Measurements from ENCODE around the gene IFFO2. TPM values are rescaled to one million over a fixed set of nuclear protein-coding genes. Genes with fewer than 3 reads are reported as not detected.

IFFO2 gene
- 9.8 TPM for total RNA-seq
- long read RNA-seq, partial matches to known transcripts = 0 of 2 reads
- long read RNA-seq, other reads (novel, unspliced or antisense) = 2 of 2 reads

DNA sequence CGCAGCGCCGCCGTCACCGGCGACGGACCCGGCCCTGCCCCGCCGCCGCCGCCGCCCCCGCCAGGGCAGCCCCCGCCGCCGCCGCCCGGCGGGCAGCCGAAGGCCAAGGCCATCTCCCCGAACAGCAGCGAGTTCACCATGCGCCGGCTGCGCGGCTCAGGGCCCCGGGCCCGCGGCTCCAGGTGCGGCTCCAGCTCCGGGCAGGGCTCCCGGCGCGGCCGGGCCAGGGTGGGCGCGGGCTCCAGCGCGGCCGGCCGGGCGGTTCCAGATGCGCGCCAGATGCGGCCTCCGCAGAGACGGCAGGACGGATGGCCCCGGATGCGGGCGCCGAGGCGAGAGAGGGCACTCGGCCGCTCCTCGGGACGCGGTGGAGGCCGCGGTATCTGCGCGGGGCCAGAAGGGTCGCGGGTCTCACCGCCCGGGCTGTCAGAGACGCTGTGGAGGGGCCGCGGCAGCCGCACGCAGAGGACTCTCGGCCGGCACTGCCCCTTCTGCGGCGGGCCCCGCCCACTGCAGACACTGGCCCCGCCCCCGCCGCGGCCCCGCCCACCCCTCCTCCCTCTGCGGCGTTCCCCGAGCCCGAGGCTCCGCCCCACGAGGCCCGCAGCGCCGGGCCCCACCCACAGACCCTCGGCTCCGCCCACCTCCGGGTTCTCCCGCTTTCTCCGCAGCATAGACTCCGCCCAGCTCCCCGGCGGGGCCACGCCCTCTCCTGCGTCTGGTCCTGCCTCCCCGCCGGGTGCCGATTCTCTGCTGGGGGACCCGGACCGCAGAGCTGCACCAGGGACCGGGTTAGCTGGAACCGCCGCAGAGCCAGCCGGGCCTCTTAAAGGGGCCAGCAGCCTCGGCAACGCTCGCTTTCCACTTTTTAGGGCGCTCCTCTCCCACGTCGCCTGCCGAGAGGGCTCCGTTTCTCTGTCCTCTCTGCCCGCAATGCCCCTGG lies at the start of gene IFFO2:
TSS of gene IFFO2 (minus strand) at position 484 of the 943 bp plus-strand sequence. CDS start at position 140, 344 bp downstream.
- Histone ChIP-seq H3K4me1 (peaks cover 47% of the 10 kb centered on the region), H3K36me3 (no peaks in the 10 kb centered on the region), H3K27me3 (ENCODE audit: low read depth) (no peaks in the 10 kb centered on the region), H3K4me3 (peak within 1 kb of the TSS; percentile 75), H3K27ac (peak within 1 kb of the TSS; percentile 83), H3K9me3 (no peaks in the 10 kb centered on the region)
- peak; percentile 96 to 98 for ATAC-seq
- DNase-seq = peak; percentile 98
- intact Hi-C loops (cut with DNase I) = no loop called here
- TF ChIP-seq, protein P1, sequence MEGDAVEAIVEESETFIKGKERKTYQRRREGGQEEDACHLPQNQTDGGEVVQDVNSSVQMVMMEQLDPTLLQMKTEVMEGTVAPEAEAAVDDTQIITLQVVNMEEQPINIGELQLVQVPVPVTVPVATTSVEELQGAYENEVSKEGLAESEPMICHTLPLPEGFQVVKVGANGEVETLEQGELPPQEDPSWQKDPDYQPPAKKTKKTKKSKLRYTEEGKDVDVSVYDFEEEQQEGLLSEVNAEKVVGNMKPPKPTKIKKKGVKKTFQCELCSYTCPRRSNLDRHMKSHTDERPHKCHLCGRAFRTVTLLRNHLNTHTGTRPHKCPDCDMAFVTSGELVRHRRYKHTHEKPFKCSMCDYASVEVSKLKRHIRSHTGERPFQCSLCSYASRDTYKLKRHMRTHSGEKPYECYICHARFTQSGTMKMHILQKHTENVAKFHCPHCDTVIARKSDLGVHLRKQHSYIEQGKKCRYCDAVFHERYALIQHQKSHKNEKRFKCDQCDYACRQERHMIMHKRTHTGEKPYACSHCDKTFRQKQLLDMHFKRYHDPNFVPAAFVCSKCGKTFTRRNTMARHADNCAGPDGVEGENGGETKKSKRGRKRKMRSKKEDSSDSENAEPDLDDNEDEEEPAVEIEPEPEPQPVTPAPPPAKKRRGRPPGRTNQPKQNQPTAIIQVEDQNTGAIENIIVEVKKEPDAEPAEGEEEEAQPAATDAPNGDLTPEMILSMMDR (IDR thresholded peaks at IDR 0.05) = no peak

DNA sequence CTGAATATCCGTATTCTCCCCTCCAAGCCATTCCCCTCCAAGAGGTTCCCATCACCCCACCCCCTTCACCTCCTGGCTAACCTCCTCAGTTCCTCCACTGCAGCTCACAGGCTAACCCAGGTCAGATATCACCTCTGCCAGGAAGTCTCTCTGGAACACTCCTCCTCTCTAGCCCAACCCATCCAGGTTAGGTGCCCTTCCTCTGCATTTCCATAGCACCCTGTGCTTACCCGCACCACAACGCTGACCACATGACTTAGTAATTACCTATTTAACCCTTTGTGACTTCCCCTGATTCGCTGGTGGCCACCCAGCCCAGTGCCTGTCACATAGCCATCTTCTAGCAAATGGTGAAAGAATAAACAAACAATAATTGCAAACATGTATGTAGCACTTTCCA lies 49.5 kb upstream of the IFFO2 start:
- no peak for DNase-seq
- Histone ChIP-seq H3K27ac (no peak overlapping the region), H3K4me3 (no peak overlapping the region), H3K4me1 (peaks cover 16% of the 10 kb centered on the region), H3K27me3 (ENCODE audit: low read depth) (no peaks in the 10 kb centered on the region), H3K9me3 (peaks cover 4% of the 10 kb centered on the region), H3K36me3 (no peaks in the 10 kb centered on the region)
- ATAC-seq = no peak
- intact Hi-C loops (cut with DNase I) = no loop called here
- TF ChIP-seq, protein P1 (IDR thresholded peaks at IDR 0.05) = no peak

DNA sequence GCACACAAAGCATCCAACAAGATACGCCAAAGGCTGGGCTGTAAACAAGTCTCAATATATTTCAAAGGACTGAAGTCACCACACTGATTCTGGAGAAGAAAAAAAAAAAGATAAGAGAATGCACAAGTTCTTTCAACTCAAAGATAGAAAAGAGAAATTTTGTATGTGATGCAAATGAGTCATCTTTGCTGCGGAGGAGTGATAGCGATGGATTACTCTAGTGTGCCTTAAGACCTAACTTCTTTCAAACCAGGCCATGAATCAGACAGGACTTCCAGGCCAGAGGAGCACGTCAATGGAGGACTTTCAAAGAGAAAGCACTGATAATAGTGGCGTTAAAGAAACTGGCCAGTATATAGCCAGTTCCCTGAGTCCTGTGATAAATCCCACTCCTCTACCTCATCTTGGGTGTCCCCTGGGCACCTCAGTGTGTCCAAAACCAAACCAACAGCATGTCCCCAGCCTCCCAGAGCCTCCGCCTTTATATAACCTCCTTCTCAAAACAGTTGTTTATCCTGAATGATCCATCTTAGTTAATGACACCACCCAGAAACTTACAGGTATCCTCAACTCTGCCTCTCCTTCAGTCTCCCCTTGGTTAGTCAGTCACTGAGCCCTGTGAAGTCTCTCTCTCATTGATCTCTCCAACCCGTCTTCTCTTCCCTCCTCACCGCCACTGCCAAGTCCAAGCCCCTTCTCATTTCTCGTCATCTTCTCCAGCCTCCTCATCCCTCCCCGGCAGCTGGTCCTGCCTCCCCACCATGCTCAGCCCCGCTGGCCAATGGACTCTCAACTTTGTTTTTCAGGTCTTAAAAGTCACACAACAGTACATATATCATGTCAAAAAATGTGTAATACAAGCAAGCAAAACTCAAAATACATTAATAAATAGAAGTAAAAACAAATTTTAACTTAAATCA lies 47.2 kb upstream of the IFFO2 start:
- intact Hi-C loops (cut with DNase I) = no loop called here
- no peak overlapping the region for H3K4me3 ChIP-seq

DNA sequence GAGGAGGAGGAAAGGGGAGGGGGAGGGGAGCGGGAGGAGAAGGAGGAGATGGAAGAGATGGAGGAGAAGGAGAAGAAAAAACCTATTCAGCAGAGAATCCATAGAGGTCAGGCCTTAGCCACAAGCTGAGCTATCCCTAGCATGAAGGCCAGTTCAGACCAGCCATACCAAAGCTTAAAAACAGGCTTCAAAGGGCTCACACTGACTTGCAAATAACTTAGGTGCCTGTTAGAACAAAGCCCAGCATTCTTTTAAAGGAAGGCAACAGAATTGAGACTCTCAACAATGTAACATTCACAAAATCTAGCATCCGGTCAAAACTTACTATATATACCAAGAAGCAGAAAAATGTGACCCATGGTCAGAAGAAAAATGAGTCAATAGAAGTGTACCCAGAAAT lies 43.6 kb upstream of the IFFO2 start:
- peaks cover 3% of the 10 kb centered on the region for H3K4me1 ChIP-seq
- DNase-seq = no peak
- no peaks in the 10 kb centered on the region for H3K27me3 ChIP-seq (ENCODE audit: low read depth)
- ATAC-seq = no peak
- TF ChIP-seq, protein P1 (IDR thresholded peaks at IDR 0.05) = no peak
- H3K27ac ChIP-seq = no peak overlapping the region
- H3K4me3 ChIP-seq = no peak overlapping the region
- H3K36me3 ChIP-seq = no peaks in the 10 kb centered on the region
- intact Hi-C loops (cut with DNase I) = no loop called here
- H3K9me3 ChIP-seq = peaks cover 4% of the 10 kb centered on the region

More for the DNA sequence above, 47.2 kb upstream of the IFFO2 start:
- Histone ChIP-seq H3K27me3 (ENCODE audit: low read depth) (no peaks in the 10 kb centered on the region), H3K36me3 (no peaks in the 10 kb centered on the region), H3K27ac (no peak overlapping the region), H3K4me1 (no peaks in the 10 kb centered on the region), H3K9me3 (peaks cover 4% of the 10 kb centered on the region)
- ATAC-seq = no peak
- DNase-seq = no peak
- TF ChIP-seq, protein P1 (IDR thresholded peaks at IDR 0.05) = no peak

DNA sequence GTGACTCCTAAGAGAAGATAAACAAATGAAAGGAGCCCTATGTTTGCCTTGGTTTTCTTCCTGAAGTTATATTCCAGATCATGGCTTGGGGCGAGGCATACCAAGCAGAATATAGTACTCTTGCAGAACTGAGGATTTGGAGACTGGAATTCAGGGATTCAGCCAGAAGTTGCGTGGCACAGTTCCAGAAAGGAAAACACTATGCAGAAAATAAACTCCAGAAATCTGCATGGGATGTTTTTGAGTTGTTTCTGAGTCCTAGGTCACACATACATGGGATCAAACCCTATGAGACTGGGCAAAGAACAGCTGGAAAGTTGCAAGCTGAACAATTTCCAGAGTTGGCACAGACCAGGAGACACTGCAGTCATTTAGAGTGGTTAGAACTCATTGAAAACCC lies 42.9 kb upstream of the IFFO2 start:
- intact Hi-C loops (cut with DNase I) = no loop called here

More for the DNA sequence above, 42.9 kb upstream of the IFFO2 start:
- Histone ChIP-seq H3K27ac (no peak overlapping the region), H3K27me3 (ENCODE audit: low read depth) (no peaks in the 10 kb centered on the region), H3K36me3 (no peaks in the 10 kb centered on the region), H3K9me3 (peaks cover 4% of the 10 kb centered on the region), H3K4me1 (peaks cover 3% of the 10 kb centered on the region), H3K4me3 (no peak overlapping the region)
- DNase-seq (no peak), ATAC-seq (no peak)
- TF ChIP-seq, protein P1 (IDR thresholded peaks at IDR 0.05) = no peak

Measured in lower lobe of right lung (tissue), 2 donors.